GM23338 (cell line): ENCODE data around the gene GAA. TPM values are rescaled to one million over a fixed set of nuclear protein-coding genes. Genes with fewer than 3 reads are reported as not detected.
A peak's percentile ranks its signal among the peaks of the same experiment; 100 is the strongest.
"Not testable (repeated sequence)": the region's sequence is repeated elsewhere in the genome, so short reads cannot be mapped to it uniquely, and the experiment has no call there.

Source experiments
- ATAC-seq: fragments of 200-7000 bp; cut with Tn5 transposase; 3 replicates; pipeline ENCODE4 v1.9.1; 2020
- DNase-seq: peaks from one replicate; pipeline ENCODE4 v3.0.0-alpha.2; 2015; ENCODE audit warnings: low spot score
- H2AFZ ChIP-seq: fragments of 200-600 bp; sonication (generic); 2 replicates; pipeline ENCODE4 v1.8.0; 2016; ENCODE audit warnings: antibody characterized with exemption, mild to moderate bottlenecking, moderate library complexity
- H3F3A ChIP-seq: fragments of 200-600 bp; sonication (generic); replicated peaks from 2 replicates; pipeline ENCODE4 v1.8.0; 2017; ENCODE audit warnings: antibody characterized with exemption, mixed run types, low read depth
- H3K27ac ChIP-seq: fragments of 200-600 bp; sonication (generic); 2 replicates; pipeline ENCODE4 v1.6.1; 2016; ENCODE audit warnings: low read depth
- H3K27me3 ChIP-seq: fragments of 200-600 bp; sonication (generic); 2 replicates; pipeline ENCODE4 v1.8.0; 2016; ENCODE audit warnings: mild to moderate bottlenecking, mixed run types, moderate library complexity; ENCODE audit not compliant: insufficient read depth
- H3K36me3 ChIP-seq: fragments of 200-600 bp; sonication (generic); 2 replicates; pipeline ENCODE4 v1.8.0; 2016; ENCODE audit warnings: mild to moderate bottlenecking; ENCODE audit not compliant: insufficient read depth
- H3K4me1 ChIP-seq: fragments of 200-600 bp; sonication (generic); 2 replicates; pipeline ENCODE4 v1.8.0; 2016; ENCODE audit warnings: mild to moderate bottlenecking, moderate library complexity; ENCODE audit not compliant: insufficient read depth
- H3K4me2 ChIP-seq: fragments of 200-600 bp; sonication (generic); 2 replicates; pipeline ENCODE4 v1.7.1; 2017; ENCODE audit warnings: mixed run types
- H3K4me3 ChIP-seq: fragments of 200-600 bp; sonication (generic); 2 replicates; pipeline ENCODE4 v1.6.1; 2016; ENCODE audit warnings: mixed run types
- H3K79me2 ChIP-seq: fragments of 200-600 bp; sonication (generic); replicated peaks from 2 replicates; pipeline ENCODE4 v1.8.0; 2017; ENCODE audit warnings: mild to moderate bottlenecking; ENCODE audit not compliant: insufficient read depth
- H3K9me2 ChIP-seq: fragments of 200-600 bp; sonication (generic); 2 replicates; pipeline ENCODE4 v1.8.0; 2017; ENCODE audit not compliant: insufficient read depth
- H4K20me1 ChIP-seq: fragments of 200-600 bp; sonication (generic); replicated peaks from 2 replicates; pipeline ENCODE4 v1.8.0; 2017; ENCODE audit warnings: mild to moderate bottlenecking; ENCODE audit not compliant: insufficient read depth
- H3K27ac Mint-ChIP-seq: 2 replicates; pipeline ENCODE4 v1.8.0; 2020; ENCODE audit warnings: inconsistent platforms, mild to moderate bottlenecking, moderate library complexity, mixed read lengths
- H3K27me3 Mint-ChIP-seq: 3 replicates; pipeline ENCODE4 v1.8.0; 2022; ENCODE audit warnings: low read depth, mild to moderate bottlenecking, moderate library complexity, mixed read lengths, inconsistent platforms; ENCODE audit not compliant: insufficient read depth, poor library complexity
- H3K36me3 Mint-ChIP-seq: 3 replicates; pipeline ENCODE4 v1.8.0; 2021; ENCODE audit warnings: low read depth, mild to moderate bottlenecking, inconsistent platforms, moderate library complexity, mixed read lengths
- H3K4me1 Mint-ChIP-seq: 3 replicates; pipeline ENCODE4 v1.8.0; 2020; ENCODE audit warnings: mild to moderate bottlenecking, inconsistent platforms, mixed read lengths
- H3K4me3 Mint-ChIP-seq: 3 replicates; pipeline ENCODE4 v1.8.0; 2021; ENCODE audit warnings: moderate library complexity, mild to moderate bottlenecking, inconsistent platforms, mixed read lengths
- H3K9me3 Mint-ChIP-seq: 3 replicates; pipeline ENCODE4 v1.8.0; 2020; ENCODE audit warnings: moderate library complexity, mild to moderate bottlenecking, inconsistent platforms, mixed read lengths
- CREB1 ChIP-seq: fragments of 250-450 bp; sonication (Bioruptor Pico); IDR thresholded peaks from 2 replicates; pipeline ENCODE4 v1.5.0; 2020; ENCODE audit warnings: low read depth, mild to moderate bottlenecking, moderate library complexity
- ETS1 ChIP-seq: IDR thresholded peaks from 2 replicates; pipeline ENCODE4 v1.6.1; 2016; ENCODE audit warnings: antibody characterized with exemption
- EZH2 ChIP-seq: fragments of 200-600 bp; sonication (generic); IDR thresholded peaks from one replicate; pipeline ENCODE4 v1.8.0; 2017; ENCODE audit warnings: antibody characterized with exemption, mild to moderate bottlenecking, low read depth; ENCODE audit not compliant: unreplicated experiment
- EZH2phosphoT487 ChIP-seq: fragments of 200-600 bp; sonication (generic); IDR thresholded peaks from one replicate; pipeline ENCODE4 v1.8.1; 2018; ENCODE audit warnings: antibody characterized with exemption; ENCODE audit not compliant: unreplicated experiment
- POLR2AphosphoS5 ChIP-seq: IDR thresholded peaks from 2 replicates; pipeline ENCODE4 v1.6.1; 2016; ENCODE audit warnings: antibody characterized with exemption, low read depth
- STAT1 ChIP-seq: IDR thresholded peaks from one replicate; pipeline ENCODE4 v1.6.1; 2016; ENCODE audit warnings: antibody characterized with exemption; ENCODE audit not compliant: unreplicated experiment
- ZNF114 ChIP-seq: fragments of 250-450 bp; sonication (Bioruptor Pico); IDR thresholded peaks from 2 replicates; pipeline ENCODE4 v1.5.0; 2020; ENCODE audit warnings: mild to moderate bottlenecking, moderate library complexity
- ZNF331 ChIP-seq: fragments of 250-450 bp; sonication (Bioruptor Pico); IDR thresholded peaks from 2 replicates; pipeline ENCODE4 v1.5.0; 2020; ENCODE audit warnings: low read depth, mild to moderate bottlenecking, moderate library complexity
- polyA plus RNA-seq: library from polyadenylated mRNA; unstranded; fragments of >200 nt; fragmentation: Nextera tagmentation; extraction: Ambion mirVana; gene quantifications from 2 replicates; pipeline ENCODE4 v1.2.1, GENCODE V29; 2016
- total RNA-seq: library from RNA; depleted of rRNA; stranded (reverse); fragments of >200 nt; shearing (Covaris generic); gene quantifications from 2 replicates; pipeline ENCODE4 v1.2.3, GENCODE V29; 2014
- TF ChIP-seq, protein P1 (sequence below), 2 experiments: fragments of 200-600 bp in 1 of 2; sonication (generic) in 1 of 2; conservative IDR thresholded peaks; 2 replicates each; pipeline versions ENCODE4 v1.5.1 to v1.6.1; 2016 to 2017; ENCODE audit warnings: antibody characterized with exemption in 2 of 2, low read depth in 2 of 2, mild to moderate bottlenecking in 2 of 2, moderate library complexity in 1 of 2
- TF ChIP-seq, protein P2 (sequence below): fragments of 250-450 bp; sonication (Bioruptor Pico); IDR thresholded peaks from 2 replicates; pipeline ENCODE4 v1.5.0; 2020; ENCODE audit warnings: mild to moderate bottlenecking, moderate library complexity

GAA gene
- total and polyA plus RNA-seq, 2 experiments from 2014 or later = 72.5 to 98.1 TPM

DNA sequence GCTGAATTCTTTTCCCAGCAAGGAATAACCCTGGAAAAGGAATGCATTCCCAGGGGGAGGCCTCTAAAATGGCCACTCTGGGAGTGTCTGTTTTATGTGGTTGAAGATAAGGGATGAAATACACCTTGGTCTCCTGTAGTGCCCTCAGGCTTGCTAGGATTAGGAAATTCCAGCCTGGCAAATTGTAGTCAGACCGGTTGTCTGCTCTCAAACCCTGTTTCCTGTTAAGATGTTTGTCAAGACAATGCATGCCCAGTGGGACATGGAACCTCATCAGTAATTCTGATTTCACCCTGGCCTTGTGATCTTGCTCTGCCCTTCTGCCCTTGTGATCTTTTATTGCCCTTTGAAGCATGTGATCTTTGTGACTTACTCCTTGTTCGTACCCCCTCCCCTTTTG, 54.2 kb downstream of the GAA start:
- H3K27ac ChIP-seq, H3K4me2 ChIP-seq, H3K4me3 ChIP-seq, H3K9me2 ChIP-seq, ATAC-seq, H2AFZ ChIP-seq, H3K27me3 ChIP-seq, H3F3A ChIP-seq, H3K4me3 Mint-ChIP-seq, H3K79me2 ChIP-seq, H4K20me1 ChIP-seq: not testable (repeated sequence)
- Mint-ChIP-seq H3K9me3 (peaks cover 41% of the 10 kb centered on the region), H3K27ac (peak overlapping the region; percentile 58; the same call in 1 of the 2 replicates), H3K36me3 (peaks cover 31% of the 10 kb centered on the region), H3K4me1 (peaks cover 51% of the 10 kb centered on the region), H3K27me3 (peaks cover 21% of the 10 kb centered on the region)
- H3K36me3 ChIP-seq = peaks cover 18% of the 10 kb centered on the region
- peak; percentile 57 for DNase-seq
- peaks cover 39% of the 10 kb centered on the region for H3K4me1 ChIP-seq
- peak; percentile 51; the same call in 1 of the 2 replicates for TF ChIP-seq ZNF331 (CRISPR knock-in tag)
- TF ChIP-seq CREB1 (CRISPR knock-in tag) = peak; percentile 64

- Histone ChIP-seq H3F3A (peaks cover 17% of the 10 kb centered on the region; the same call in 1 of the 2 replicates), H2AFZ (no peak overlapping the region)
Measured at GRCh38 chr17:80158846-80159245, 57.5 kb downstream of the GAA start.

More at GRCh38 chr17:80158846-80159245, 57.5 kb downstream of the GAA start:
- DNase-seq (no peak), ATAC-seq (no peak)
- peaks cover 41% of the 10 kb centered on the region for H3K9me3 Mint-ChIP-seq
- H3K4me3 Mint-ChIP-seq = no peak overlapping the region
- Histone ChIP-seq H3K9me2 (no peaks in the 10 kb centered on the region), H3K27ac (no peak overlapping the region), H4K20me1 (no peaks in the 10 kb centered on the region), H3K4me3 (no peak overlapping the region), H3K4me1 (peaks cover 28% of the 10 kb centered on the region), H3K4me2 (no peak overlapping the region), H3K36me3 (peaks cover 18% of the 10 kb centered on the region), H3K79me2 (no peaks in the 10 kb centered on the region), H3K27me3 (no peaks in the 10 kb centered on the region)
- no peak overlapping the region for H3K27ac Mint-ChIP-seq
- H3K36me3 Mint-ChIP-seq = peaks cover 31% of the 10 kb centered on the region
- H3K27me3 Mint-ChIP-seq = peaks cover 23% of the 10 kb centered on the region
- H3K4me1 Mint-ChIP-seq = peaks cover 37% of the 10 kb centered on the region
- TF ChIP-seq POLR2AphosphoS5 (no peak), ETS1 (no peak), STAT1 (no peak), EZH2 (no peak), CREB1 (CRISPR knock-in tag) (no peak), ZNF114 (CRISPR knock-in tag) (no peak), EZH2phosphoT487 (no peak)
- TF ChIP-seq, protein P1, sequence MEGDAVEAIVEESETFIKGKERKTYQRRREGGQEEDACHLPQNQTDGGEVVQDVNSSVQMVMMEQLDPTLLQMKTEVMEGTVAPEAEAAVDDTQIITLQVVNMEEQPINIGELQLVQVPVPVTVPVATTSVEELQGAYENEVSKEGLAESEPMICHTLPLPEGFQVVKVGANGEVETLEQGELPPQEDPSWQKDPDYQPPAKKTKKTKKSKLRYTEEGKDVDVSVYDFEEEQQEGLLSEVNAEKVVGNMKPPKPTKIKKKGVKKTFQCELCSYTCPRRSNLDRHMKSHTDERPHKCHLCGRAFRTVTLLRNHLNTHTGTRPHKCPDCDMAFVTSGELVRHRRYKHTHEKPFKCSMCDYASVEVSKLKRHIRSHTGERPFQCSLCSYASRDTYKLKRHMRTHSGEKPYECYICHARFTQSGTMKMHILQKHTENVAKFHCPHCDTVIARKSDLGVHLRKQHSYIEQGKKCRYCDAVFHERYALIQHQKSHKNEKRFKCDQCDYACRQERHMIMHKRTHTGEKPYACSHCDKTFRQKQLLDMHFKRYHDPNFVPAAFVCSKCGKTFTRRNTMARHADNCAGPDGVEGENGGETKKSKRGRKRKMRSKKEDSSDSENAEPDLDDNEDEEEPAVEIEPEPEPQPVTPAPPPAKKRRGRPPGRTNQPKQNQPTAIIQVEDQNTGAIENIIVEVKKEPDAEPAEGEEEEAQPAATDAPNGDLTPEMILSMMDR (conservative IDR thresholded peaks at IDR 0.05; ENCODE audit: low read depth in 2 of 2) = no peak
- TF ChIP-seq, protein P2, sequence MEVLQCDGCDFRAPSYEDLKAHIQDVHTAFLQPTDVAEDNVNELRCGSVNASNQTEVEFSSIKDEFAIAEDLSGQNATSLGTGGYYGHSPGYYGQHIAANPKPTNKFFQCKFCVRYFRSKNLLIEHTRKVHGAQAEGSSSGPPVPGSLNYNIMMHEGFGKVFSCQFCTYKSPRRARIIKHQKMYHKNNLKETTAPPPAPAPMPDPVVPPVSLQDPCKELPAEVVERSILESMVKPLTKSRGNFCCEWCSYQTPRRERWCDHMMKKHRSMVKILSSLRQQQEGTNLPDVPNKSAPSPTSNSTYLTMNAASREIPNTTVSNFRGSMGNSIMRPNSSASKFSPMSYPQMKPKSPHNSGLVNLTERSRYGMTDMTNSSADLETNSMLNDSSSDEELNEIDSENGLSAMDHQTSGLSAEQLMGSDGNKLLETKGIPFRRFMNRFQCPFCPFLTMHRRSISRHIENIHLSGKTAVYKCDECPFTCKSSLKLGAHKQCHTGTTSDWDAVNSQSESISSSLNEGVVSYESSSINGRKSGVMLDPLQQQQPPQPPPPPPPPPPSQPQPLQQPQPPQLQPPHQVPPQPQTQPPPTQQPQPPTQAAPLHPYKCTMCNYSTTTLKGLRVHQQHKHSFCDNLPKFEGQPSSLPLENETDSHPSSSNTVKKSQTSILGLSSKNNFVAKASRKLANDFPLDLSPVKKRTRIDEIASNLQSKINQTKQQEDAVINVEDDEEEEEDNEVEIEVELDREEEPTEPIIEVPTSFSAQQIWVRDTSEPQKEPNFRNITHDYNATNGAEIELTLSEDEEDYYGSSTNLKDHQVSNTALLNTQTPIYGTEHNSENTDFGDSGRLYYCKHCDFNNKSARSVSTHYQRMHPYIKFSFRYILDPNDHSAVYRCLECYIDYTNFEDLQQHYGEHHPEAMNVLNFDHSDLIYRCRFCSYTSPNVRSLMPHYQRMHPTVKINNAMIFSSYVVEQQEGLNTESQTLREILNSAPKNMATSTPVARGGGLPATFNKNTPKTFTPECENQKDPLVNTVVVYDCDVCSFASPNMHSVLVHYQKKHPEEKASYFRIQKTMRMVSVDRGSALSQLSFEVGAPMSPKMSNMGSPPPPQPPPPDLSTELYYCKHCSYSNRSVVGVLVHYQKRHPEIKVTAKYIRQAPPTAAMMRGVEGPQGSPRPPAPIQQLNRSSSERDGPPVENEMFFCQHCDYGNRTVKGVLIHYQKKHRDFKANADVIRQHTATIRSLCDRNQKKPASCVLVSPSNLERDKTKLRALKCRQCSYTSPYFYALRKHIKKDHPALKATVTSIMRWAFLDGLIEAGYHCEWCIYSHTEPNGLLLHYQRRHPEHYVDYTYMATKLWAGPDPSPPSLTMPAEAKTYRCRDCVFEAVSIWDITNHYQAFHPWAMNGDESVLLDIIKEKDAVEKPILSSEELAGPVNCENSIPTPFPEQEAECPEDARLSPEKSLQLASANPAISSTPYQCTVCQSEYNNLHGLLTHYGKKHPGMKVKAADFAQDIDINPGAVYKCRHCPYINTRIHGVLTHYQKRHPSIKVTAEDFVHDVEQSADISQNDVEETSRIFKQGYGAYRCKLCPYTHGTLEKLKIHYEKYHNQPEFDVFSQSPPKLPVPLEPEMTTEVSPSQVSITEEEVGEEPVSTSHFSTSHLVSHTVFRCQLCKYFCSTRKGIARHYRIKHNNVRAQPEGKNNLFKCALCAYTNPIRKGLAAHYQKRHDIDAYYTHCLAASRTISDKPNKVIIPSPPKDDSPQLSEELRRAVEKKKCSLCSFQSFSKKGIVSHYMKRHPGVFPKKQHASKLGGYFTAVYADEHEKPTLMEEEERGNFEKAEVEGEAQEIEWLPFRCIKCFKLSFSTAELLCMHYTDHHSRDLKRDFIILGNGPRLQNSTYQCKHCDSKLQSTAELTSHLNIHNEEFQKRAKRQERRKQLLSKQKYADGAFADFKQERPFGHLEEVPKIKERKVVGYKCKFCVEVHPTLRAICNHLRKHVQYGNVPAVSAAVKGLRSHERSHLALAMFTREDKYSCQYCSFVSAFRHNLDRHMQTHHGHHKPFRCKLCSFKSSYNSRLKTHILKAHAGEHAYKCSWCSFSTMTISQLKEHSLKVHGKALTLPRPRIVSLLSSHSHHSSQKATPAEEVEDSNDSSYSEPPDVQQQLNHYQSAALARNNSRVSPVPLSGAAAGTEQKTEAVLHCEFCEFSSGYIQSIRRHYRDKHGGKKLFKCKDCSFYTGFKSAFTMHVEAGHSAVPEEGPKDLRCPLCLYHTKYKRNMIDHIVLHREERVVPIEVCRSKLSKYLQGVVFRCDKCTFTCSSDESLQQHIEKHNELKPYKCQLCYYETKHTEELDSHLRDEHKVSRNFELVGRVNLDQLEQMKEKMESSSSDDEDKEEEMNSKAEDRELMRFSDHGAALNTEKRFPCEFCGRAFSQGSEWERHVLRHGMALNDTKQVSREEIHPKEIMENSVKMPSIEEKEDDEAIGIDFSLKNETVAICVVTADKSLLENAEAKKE (CRISPR knock-in tag) = no peak
